Measurements from ENCODE around the gene ACAP3.

Gene ACAP3

GRCh38 chr1:1298861-1299685 lies 8.7 kb downstream of the ACAP3 start:
- DNase-seq: no peak

- DNase-seq: no peak
Observed at GRCh38 chr1:1297802-1298424, 9.8 kb downstream of the ACAP3 start.

- no peak for DNase-seq
Observed at GRCh38 chr1:1296070-1297061, 11.4 kb downstream of the ACAP3 start.

GRCh38 chr1:1295154-1295923 lies 12.4 kb downstream of the ACAP3 start:
- no peak for DNase-seq

- no peak for DNase-seq
Observed at GRCh38 chr1:1294250-1294890, 13.4 kb downstream of the ACAP3 start.

GRCh38 chr1:1293263-1294249 lies 14.2 kb downstream of the ACAP3 start:
- DNase-seq: no peak

GRCh38 chr1:1292851-1293250 lies 14.9 kb downstream of the ACAP3 start:
- DNase-seq: no peak

- DNase-seq: no peak
Observed at GRCh38 chr1:1292442-1292779, 15.3 kb downstream of the ACAP3 start.

GRCh38 chr1:1291548-1292441 lies 15.9 kb downstream of the ACAP3 start:
- DNase-seq: peak; percentile 28

- DNase-seq: no peak
Observed at GRCh38 chr1:1291023-1291528, 16.7 kb downstream of the ACAP3 start.

- DNase-seq: no peak
Observed at GRCh38 chr1:1290238-1290731, 17.4 kb downstream of the ACAP3 start.

- no peak for DNase-seq
Observed at GRCh38 chr1:1287288-1288110, 20.2 kb downstream of the ACAP3 start.

- no peak for DNase-seq
Observed at GRCh38 chr1:1286313-1287261, 21.1 kb downstream of the ACAP3 start.

GRCh38 chr1:1285611-1286311 lies 22.0 kb downstream of the ACAP3 start:
- DNase-seq: no peak

- no peak for DNase-seq
Observed at GRCh38 chr1:1285102-1285571, 22.6 kb downstream of the ACAP3 start.
